ENCODE data around the gene VDR. TPM values are rescaled to one million over a fixed set of nuclear protein-coding genes. Genes with fewer than 3 reads are reported as not detected.

VDR gene
- polyA plus RNA-seq, 1 donor (not counting 4 experiments of a cell fraction or from before 2014, with no cell fraction given) = 43.3 TPM

- dilution Hi-C loops (cut with MboI; ENCODE audit: extremely low pct_ligation_motif_present, low sequenced_read_pairs) = no loop called here
- Histone ChIP-seq H3K9me1 (ENCODE audit: control insufficient read depth, extremely low read depth, insufficient read depth, low read length) (no peaks in the 10 kb centered on the region), H4K20me1 (ENCODE audit: control insufficient read depth, extremely low read depth, insufficient read depth, low read length) (no peaks in the 10 kb centered on the region), H3K79me2 (ENCODE audit: control insufficient read depth, insufficient read depth, low read length) (no peaks in the 10 kb centered on the region), H3K4me2 (ENCODE audit: control insufficient read depth, extremely low read depth, insufficient read depth, low read depth, low read length) (no peak overlapping the region), H3K9ac (ENCODE audit: control insufficient read depth, extremely low read depth, insufficient read depth, low read length) (no peak overlapping the region), H3K9me3 (ENCODE audit: control insufficient read depth, low read depth, low read length) (no peaks in the 10 kb centered on the region), H2AFZ (ENCODE audit: control insufficient read depth, low read length) (no peak overlapping the region), H3K27ac (ENCODE audit: control insufficient read depth, insufficient read depth, low read length) (no peak overlapping the region), H3K4me1 (ENCODE audit: control insufficient read depth, extremely low read depth, insufficient read depth, low read length) (peaks cover 19% of the 10 kb centered on the region), H3K27me3 (ENCODE audit: control insufficient read depth, extremely low read depth, insufficient read depth, low read length) (no peaks in the 10 kb centered on the region), H3K36me3 (ENCODE audit: control insufficient read depth in 2 of 2, extremely low read depth in 1 of 2, insufficient read depth in 2 of 2, low read length in 2 of 2) (no peaks in the 10 kb centered on the region), H3K4me3 (ENCODE audit: control insufficient read depth in 2 of 3, extremely low read depth in 1 of 3, insufficient read depth in 2 of 3, low read depth in 1 of 3, low read length in 3 of 3) (no peak overlapping the region)
- DNase-seq (ENCODE audit: low read depth, low spot score) (no peak), FAIRE-seq (no peak)
- no peak for TF ChIP-seq EZH2 (IDR thresholded peaks at IDR 0.05; ENCODE audit: low read length)
- no peak for TF ChIP-seq CTCF (optimal IDR thresholded peaks at IDR 0.05 in 1 of 3, IDR thresholded peaks at IDR 0.05 in 1 of 3, conservative IDR thresholded peaks at IDR 0.05 in 1 of 3; ENCODE audit: extremely low read depth in 1 of 3, insufficient read depth in 2 of 3, low read length in 3 of 3)
Measured at GRCh38 chr12:47940773-47941474, 36.1 kb upstream of the VDR start.

GRCh38 chr12:47939009-47939601 is 34.3 kb upstream of the VDR start:
- Histone ChIP-seq H3K79me2 (ENCODE audit: control insufficient read depth, insufficient read depth, low read length) (no peaks in the 10 kb centered on the region), H3K36me3 (ENCODE audit: control insufficient read depth in 2 of 2, extremely low read depth in 1 of 2, insufficient read depth in 2 of 2, low read length in 2 of 2) (no peaks in the 10 kb centered on the region), H3K27me3 (ENCODE audit: control insufficient read depth, extremely low read depth, insufficient read depth, low read length) (no peaks in the 10 kb centered on the region), H3K4me1 (ENCODE audit: control insufficient read depth, extremely low read depth, insufficient read depth, low read length) (peaks cover 6% of the 10 kb centered on the region), H4K20me1 (ENCODE audit: control insufficient read depth, extremely low read depth, insufficient read depth, low read length) (no peaks in the 10 kb centered on the region), H3K9me3 (ENCODE audit: control insufficient read depth, low read depth, low read length) (no peaks in the 10 kb centered on the region), H3K27ac (ENCODE audit: control insufficient read depth, insufficient read depth, low read length) (no peak overlapping the region), H3K4me3 (ENCODE audit: control insufficient read depth in 2 of 3, extremely low read depth in 1 of 3, insufficient read depth in 2 of 3, low read depth in 1 of 3, low read length in 3 of 3) (no peak overlapping the region), H3K9me1 (ENCODE audit: control insufficient read depth, extremely low read depth, insufficient read depth, low read length) (no peaks in the 10 kb centered on the region), H3K4me2 (ENCODE audit: control insufficient read depth, extremely low read depth, insufficient read depth, low read depth, low read length) (no peak overlapping the region), H3K9ac (ENCODE audit: control insufficient read depth, extremely low read depth, insufficient read depth, low read length) (no peak overlapping the region), H2AFZ (ENCODE audit: control insufficient read depth, low read length) (no peak overlapping the region)
- TF ChIP-seq CTCF (optimal IDR thresholded peaks at IDR 0.05 in 1 of 3, IDR thresholded peaks at IDR 0.05 in 1 of 3, conservative IDR thresholded peaks at IDR 0.05 in 1 of 3; ENCODE audit: extremely low read depth in 1 of 3, insufficient read depth in 2 of 3, low read length in 3 of 3) (no peak), EZH2 (IDR thresholded peaks at IDR 0.05; ENCODE audit: low read length) (no peak)
- FAIRE-seq (no peak), DNase-seq (ENCODE audit: low read depth, low spot score) (no peak)
- dilution Hi-C loops (cut with MboI; ENCODE audit: extremely low pct_ligation_motif_present, low sequenced_read_pairs) = no loop called here
